ENCODE data around the gene DST.
"Not testable (repeated sequence)": the region's sequence is repeated elsewhere in the genome, so short reads cannot be mapped to it uniquely, and the experiment has no call there.

DST gene

GRCh38 chr6:56664029-56664428, 21.3 kb upstream of the DST start:
- Histone ChIP-seq H3K4me1 (ENCODE audit: control insufficient read depth, low read length) (no peaks in the 10 kb centered on the region), H3K9me3 (ENCODE audit: control insufficient read depth, insufficient read depth, low read length) (no peaks in the 10 kb centered on the region), H4K20me1 (ENCODE audit: control insufficient read depth, insufficient read depth, low read depth, low read length) (no peaks in the 10 kb centered on the region), H3K4me2 (ENCODE audit: low read length) (no peak overlapping the region), H3K79me2 (ENCODE audit: control insufficient read depth, low read length) (no peaks in the 10 kb centered on the region), H3K27me3 (ENCODE audit: control insufficient read depth, low read length) (no peaks in the 10 kb centered on the region), H3K27ac (ENCODE audit: low read depth, low read length) (no peak overlapping the region), H3K36me3 (ENCODE audit: control insufficient read depth, low read length) (no peaks in the 10 kb centered on the region), H3K9me2 (replicated peaks; ENCODE audit: control insufficient read depth, low read length) (no peaks in the 10 kb centered on the region), H3F3A (ENCODE audit: control insufficient read depth, insufficient read depth) (no peaks in the 10 kb centered on the region), H3K4me3 (ENCODE audit: low read length) (no peak overlapping the region)
- TF ChIP-seq EZH2phosphoT487 (IDR thresholded peaks at IDR 0.05; ENCODE audit: borderline replicate concordance, low read length): no peak
- no peak for TF ChIP-seq CTCF (IDR thresholded peaks at IDR 0.05; ENCODE audit: low read depth, low read length, poor library complexity, severe bottlenecking)

GRCh38 chr6:56663344-56663743, 20.7 kb upstream of the DST start:
- no peak overlapping the region for H3K27ac ChIP-seq (ENCODE audit: low read depth, low read length)
- TF ChIP-seq CTCF (IDR thresholded peaks at IDR 0.05; ENCODE audit: low read depth, low read length, poor library complexity, severe bottlenecking) (no peak), EZH2phosphoT487 (IDR thresholded peaks at IDR 0.05; ENCODE audit: borderline replicate concordance, low read length) (no peak)
- no peaks in the 10 kb centered on the region for H3K79me2 ChIP-seq (ENCODE audit: control insufficient read depth, low read length)
- no peaks in the 10 kb centered on the region for H3K36me3 ChIP-seq (ENCODE audit: control insufficient read depth, low read length)
- H3K9me2 ChIP-seq (replicated peaks; ENCODE audit: control insufficient read depth, low read length): no peaks in the 10 kb centered on the region
- H3K9me3 ChIP-seq (ENCODE audit: control insufficient read depth, insufficient read depth, low read length): no peaks in the 10 kb centered on the region
- no peak overlapping the region for H3K4me2 ChIP-seq (ENCODE audit: low read length)
- no peaks in the 10 kb centered on the region for H3F3A ChIP-seq (ENCODE audit: control insufficient read depth, insufficient read depth)
- H3K4me3 ChIP-seq (ENCODE audit: low read length): no peak overlapping the region
- H4K20me1 ChIP-seq (ENCODE audit: control insufficient read depth, insufficient read depth, low read depth, low read length): no peaks in the 10 kb centered on the region
- no peaks in the 10 kb centered on the region for H3K4me1 ChIP-seq (ENCODE audit: control insufficient read depth, low read length)
- H3K27me3 ChIP-seq (ENCODE audit: control insufficient read depth, low read length): no peaks in the 10 kb centered on the region

- H3K9me3 ChIP-seq (ENCODE audit: control insufficient read depth, insufficient read depth, low read length); H3K79me2 ChIP-seq (ENCODE audit: control insufficient read depth, low read length); H3K27me3 ChIP-seq (ENCODE audit: control insufficient read depth, low read length); H3K4me3 ChIP-seq (ENCODE audit: low read length); H3K27ac ChIP-seq (ENCODE audit: low read depth, low read length); H3K36me3 ChIP-seq (ENCODE audit: control insufficient read depth, low read length); H3K9me2 ChIP-seq (replicated peaks; ENCODE audit: control insufficient read depth, low read length); H3K4me1 ChIP-seq (ENCODE audit: control insufficient read depth, low read length); H3F3A ChIP-seq (ENCODE audit: control insufficient read depth, insufficient read depth); H4K20me1 ChIP-seq (ENCODE audit: control insufficient read depth, insufficient read depth, low read depth, low read length); H3K4me2 ChIP-seq (ENCODE audit: low read length): not testable (repeated sequence)
Measured at GRCh38 chr6:56661338-56661737, 18.6 kb upstream of the DST start.

GRCh38 chr6:56660381-56660730, 17.7 kb upstream of the DST start:
- Histone ChIP-seq H3K9me3 (ENCODE audit: control insufficient read depth, insufficient read depth, low read length) (no peaks in the 10 kb centered on the region), H3K9me2 (replicated peaks; ENCODE audit: control insufficient read depth, low read length) (no peaks in the 10 kb centered on the region), H3F3A (ENCODE audit: control insufficient read depth, insufficient read depth) (no peaks in the 10 kb centered on the region), H3K4me2 (ENCODE audit: low read length) (no peak overlapping the region), H3K27ac (ENCODE audit: low read depth, low read length) (no peak overlapping the region), H3K27me3 (ENCODE audit: control insufficient read depth, low read length) (no peaks in the 10 kb centered on the region), H3K4me1 (ENCODE audit: control insufficient read depth, low read length) (no peaks in the 10 kb centered on the region), H3K36me3 (ENCODE audit: control insufficient read depth, low read length) (no peaks in the 10 kb centered on the region), H4K20me1 (ENCODE audit: control insufficient read depth, insufficient read depth, low read depth, low read length) (no peaks in the 10 kb centered on the region), H3K4me3 (ENCODE audit: low read length) (no peak overlapping the region), H3K79me2 (ENCODE audit: control insufficient read depth, low read length) (no peaks in the 10 kb centered on the region)
- TF ChIP-seq EZH2phosphoT487 (IDR thresholded peaks at IDR 0.05; ENCODE audit: borderline replicate concordance, low read length) (no peak), CTCF (IDR thresholded peaks at IDR 0.05; ENCODE audit: low read depth, low read length, poor library complexity, severe bottlenecking) (no peak)

Measured in DOHH2 (cell line).